Stimulated activated CD4-positive, alpha-beta T cell treated with anti-CD3 and anti-CD28 coated beads, Interleukin-15, amount 100 ng/mL, for 24 hours (primary cell): ENCODE results near the gene RABEPK.
"Not testable (repeated sequence)": the region's sequence is repeated elsewhere in the genome, so short reads cannot be mapped to it uniquely, and the experiment has no call there.

Experiments used
- DNase-seq: peaks from one replicate; pipeline ENCODE4 v3.0.0-alpha.2; 2020

Gene RABEPK

GRCh38 chr9:125200216-125201047 lies at the start of gene RABEPK:
Gene RABEPK, plus strand, starts transcription at chr9:125200542. Its CDS starts 2,472 bp downstream, at chr9:125203014.
- peak; percentile 95 for DNase-seq

GRCh38 chr9:125151730-125152129 lies 48.6 kb upstream of the RABEPK start:
- no peak for DNase-seq

- DNase-seq, result no peak
These were observed 46.5 kb upstream of the RABEPK start for GRCh38 chr9:125153712-125154367.

- no peak for DNase-seq
These were observed 43.8 kb upstream of the RABEPK start for GRCh38 chr9:125156551-125156950.

- no peak for DNase-seq
These were observed 39.6 kb upstream of the RABEPK start for GRCh38 chr9:125160750-125161149.

- no peak for DNase-seq
These were observed 38.9 kb upstream of the RABEPK start for GRCh38 chr9:125161284-125161918.

- DNase-seq, result not testable (repeated sequence)
These were observed 37.5 kb upstream of the RABEPK start for GRCh38 chr9:125162891-125163290.

GRCh38 chr9:125166762-125167161 lies 33.6 kb upstream of the RABEPK start:
- no peak for DNase-seq

GRCh38 chr9:125169895-125170294 lies 30.4 kb upstream of the RABEPK start:
- DNase-seq, result no peak

GRCh38 chr9:125172031-125172755 lies 28.1 kb upstream of the RABEPK start:
- no peak for DNase-seq

- DNase-seq, result no peak
These were observed 23.7 kb upstream of the RABEPK start for GRCh38 chr9:125176636-125177035.

GRCh38 chr9:125177888-125178287 lies 22.5 kb upstream of the RABEPK start:
- DNase-seq, result no peak

- DNase-seq, result not testable (repeated sequence)
These were observed 20.6 kb upstream of the RABEPK start for GRCh38 chr9:125179776-125180175.

- DNase-seq, result no peak
These were observed 19.5 kb upstream of the RABEPK start for GRCh38 chr9:125180876-125181275.

GRCh38 chr9:125181756-125182155 lies 18.6 kb upstream of the RABEPK start:
- not testable (repeated sequence) for DNase-seq

GRCh38 chr9:125183054-125183453 lies 17.3 kb upstream of the RABEPK start:
- DNase-seq, result no peak

GRCh38 chr9:125183561-125183960 lies 16.8 kb upstream of the RABEPK start:
- DNase-seq, result no peak

- DNase-seq, result peak; percentile 56
These were observed 11.4 kb upstream of the RABEPK start for GRCh38 chr9:125189011-125189360.

GRCh38 chr9:125189361-125190289 lies 10.7 kb upstream of the RABEPK start, which contains the start of gene PPP6C:
Gene PPP6C, minus strand, starts transcription at chr9:125189803. Its CDS starts 85 bp downstream, at chr9:125189718.
- peak; percentile 99 for DNase-seq

GRCh38 chr9:125190361-125190801 lies 10.0 kb upstream of the RABEPK start:
- DNase-seq, result peak; percentile 39

GRCh38 chr9:125194466-125194865 lies 5.9 kb upstream of the RABEPK start:
- peak; percentile 14 for DNase-seq

- not testable (repeated sequence) for DNase-seq
These were observed 4.8 kb upstream of the RABEPK start for GRCh38 chr9:125195591-125195990.
